MM.1S (cell line): ENCODE measurements around the gene FAHD1.

ENCODE experiments used
- EZH2 ChIP-seq: fragments of 300-600 bp; sonication (generic); optimal IDR thresholded peaks from 2 replicates; pipeline ENCODE3; 2017; ENCODE audit warnings: low read depth, mild to moderate bottlenecking, antibody characterized with exemption, low read length, mixed read lengths
- TF ChIP-seq, protein P1 (sequence below): fragments of 300-600 bp; sonication (generic); IDR thresholded peaks from 2 replicates; pipeline ENCODE4 v1.5.1; 2016; ENCODE audit warnings: antibody characterized with exemption, low read length, mixed read lengths

DNA sequence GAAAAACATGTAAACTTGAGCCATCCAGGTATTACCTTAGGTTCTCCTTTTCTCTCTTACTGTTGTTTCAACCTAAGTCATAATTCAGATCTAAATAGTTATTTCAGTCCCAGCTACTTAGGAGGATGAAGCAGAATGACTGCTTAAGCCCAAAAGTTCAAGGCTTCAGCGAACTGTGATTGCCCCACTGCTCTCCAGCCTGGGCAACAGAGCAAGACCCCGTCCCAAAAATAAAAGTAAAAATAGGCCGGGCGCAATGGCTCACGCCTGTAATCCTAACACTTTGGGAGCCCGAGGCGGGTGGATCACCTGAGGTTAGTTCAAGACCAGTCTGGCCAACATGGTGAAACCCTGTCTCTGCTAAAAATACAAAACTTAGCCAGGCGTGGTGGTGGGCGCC, 35.4 kb downstream of the FAHD1 start:
- TF ChIP-seq, protein P1, sequence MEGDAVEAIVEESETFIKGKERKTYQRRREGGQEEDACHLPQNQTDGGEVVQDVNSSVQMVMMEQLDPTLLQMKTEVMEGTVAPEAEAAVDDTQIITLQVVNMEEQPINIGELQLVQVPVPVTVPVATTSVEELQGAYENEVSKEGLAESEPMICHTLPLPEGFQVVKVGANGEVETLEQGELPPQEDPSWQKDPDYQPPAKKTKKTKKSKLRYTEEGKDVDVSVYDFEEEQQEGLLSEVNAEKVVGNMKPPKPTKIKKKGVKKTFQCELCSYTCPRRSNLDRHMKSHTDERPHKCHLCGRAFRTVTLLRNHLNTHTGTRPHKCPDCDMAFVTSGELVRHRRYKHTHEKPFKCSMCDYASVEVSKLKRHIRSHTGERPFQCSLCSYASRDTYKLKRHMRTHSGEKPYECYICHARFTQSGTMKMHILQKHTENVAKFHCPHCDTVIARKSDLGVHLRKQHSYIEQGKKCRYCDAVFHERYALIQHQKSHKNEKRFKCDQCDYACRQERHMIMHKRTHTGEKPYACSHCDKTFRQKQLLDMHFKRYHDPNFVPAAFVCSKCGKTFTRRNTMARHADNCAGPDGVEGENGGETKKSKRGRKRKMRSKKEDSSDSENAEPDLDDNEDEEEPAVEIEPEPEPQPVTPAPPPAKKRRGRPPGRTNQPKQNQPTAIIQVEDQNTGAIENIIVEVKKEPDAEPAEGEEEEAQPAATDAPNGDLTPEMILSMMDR: no peak
- TF ChIP-seq EZH2: no peak
